GM12873 (cell line): ENCODE measurements around the gene MISP3.

Experiments used
- CTCF ChIP-seq: IDR thresholded peaks from 2 replicates; pipeline ENCODE4 v1.5.1; 2012; ENCODE audit warnings: low read depth, mild to moderate bottlenecking, moderate library complexity, low read length, control low read depth; ENCODE audit not compliant: insufficient read depth; ENCODE audit errors: missing control alignments

The MISP3 gene

GRCh38 chr19:14056069-14056666 is 16.4 kb upstream of the MISP3 start:
- no peak for TF ChIP-seq CTCF

GRCh38 chr19:14056741-14057356 is 15.7 kb upstream of the MISP3 start:
- no peak for TF ChIP-seq CTCF

GRCh38 chr19:14058182-14059092 is 14.1 kb upstream of the MISP3 start:
- no peak for TF ChIP-seq CTCF

GRCh38 chr19:14059093-14059480 is 13.5 kb upstream of the MISP3 start:
- peak; percentile 86 for TF ChIP-seq CTCF

- no peak for TF ChIP-seq CTCF
Observed at GRCh38 chr19:14059652-14060155, 12.9 kb upstream of the MISP3 start.

- no peak for TF ChIP-seq CTCF
Observed at GRCh38 chr19:14061081-14061749, 11.4 kb upstream of the MISP3 start.
